Neural cell (in vitro differentiated cells): Measurements from ENCODE around the gene GEMIN5.
"Not testable (repeated sequence)": the region's sequence is repeated elsewhere in the genome, so short reads cannot be mapped to it uniquely, and the experiment has no call there.

ENCODE experiments used
- CTCF ChIP-seq: fragments of 450-650 bp; IDR thresholded peaks from 2 replicates; pipeline ENCODE4 v1.5.1; 2014; ENCODE audit warnings: antibody characterized with exemption, mild to moderate bottlenecking, moderate library complexity; ENCODE audit not compliant: poor library complexity, severe bottlenecking
- EZH2 ChIP-seq: fragments of 200-600, 300-800 bp; shearing (Covaris generic), sonication (generic); IDR thresholded peaks from 2 replicates; pipeline ENCODE4 v1.6.1; 2014; ENCODE audit warnings: antibody characterized with exemption, low read length, borderline replicate concordance, mild to moderate bottlenecking; ENCODE audit not compliant: insufficient read depth, poor library complexity, severe bottlenecking
- POLR2AphosphoS5 ChIP-seq: IDR thresholded peaks from 2 replicates; pipeline ENCODE4 v1.6.1; 2012
- RAD21 ChIP-seq: fragments of 450-650 bp; conservative IDR thresholded peaks from 2 replicates; pipeline ENCODE4 v1.6.1; 2014; ENCODE audit warnings: antibody characterized with exemption, mild to moderate bottlenecking, moderate library complexity
- REST ChIP-seq: IDR thresholded peaks from 2 replicates; pipeline ENCODE4 v1.6.1; 2012; ENCODE audit warnings: borderline replicate concordance
- TAF1 ChIP-seq: IDR thresholded peaks from 2 replicates; pipeline ENCODE4 v1.6.1; 2012; ENCODE audit warnings: low read depth

- not testable (repeated sequence) for TF ChIP-seq RAD21, REST, EZH2, CTCF, TAF1, POLR2AphosphoS5
These were observed 40.3 kb upstream of the GEMIN5 start for GRCh38 chr5:154978294-154978693.
